HepG2 (cell line): ENCODE measurements around the gene LCAT. TPM values are rescaled to one million over a fixed set of nuclear protein-coding genes. Genes with fewer than 3 reads are reported as not detected.

Experiments
- CREM ChIP-seq, 2 experiments: sonication (generic) in 1 of 2; formaldehyde crosslinking in 1 of 2; IDR thresholded peaks; 2 replicates each; pipeline versions ENCODE4 v1.4.0 to v1.6.1; 2016 to 2020; ENCODE audit warnings: antibody characterized with exemption in 1 of 2, mild to moderate bottlenecking in 1 of 2, missing genetic modification reagents in 1 of 2
- EP300 ChIP-seq, 3 experiments: sonication (generic) in 1 of 3; formaldehyde crosslinking in 1 of 3; IDR thresholded peaks; 2 replicates each; pipeline versions ENCODE4 v1.5.1 to v1.6.1; 2011 to 2020; ENCODE audit warnings: low read depth in 2 of 3, low read length in 2 of 3, borderline replicate concordance in 1 of 3, improper control_type of control experiment in 1 of 3, mild to moderate bottlenecking in 1 of 3, missing genetic modification reagents in 1 of 3, moderate library complexity in 1 of 3
- ESRRA ChIP-seq: sonication (generic); formaldehyde crosslinking; IDR thresholded peaks from 2 replicates; pipeline ENCODE4 v1.5.1; 2020; ENCODE audit warnings: mild to moderate bottlenecking, low read depth, missing genetic modification reagents
- KDM5B ChIP-seq: sonication (generic); formaldehyde crosslinking; IDR thresholded peaks from 2 replicates; pipeline ENCODE4 v1.4.0; 2020; ENCODE audit warnings: missing genetic modification reagents, mild to moderate bottlenecking, borderline replicate concordance
- MEF2D ChIP-seq: sonication (generic); formaldehyde crosslinking; IDR thresholded peaks from 2 replicates; pipeline ENCODE4 v1.5.1; 2020; ENCODE audit warnings: mild to moderate bottlenecking, missing genetic modification reagents
- MTERF4 ChIP-seq: sonication (generic); formaldehyde crosslinking; IDR thresholded peaks from 2 replicates; pipeline ENCODE4 v1.8.0; 2023; ENCODE audit warnings: mild to moderate bottlenecking, missing genetic modification reagents
- NFIB ChIP-seq: sonication (generic); formaldehyde crosslinking; IDR thresholded peaks from 2 replicates; pipeline ENCODE4 v1.9.0; 2021; ENCODE audit warnings: missing genetic modification reagents, mild to moderate bottlenecking, borderline replicate concordance
- NFKB2 ChIP-seq: sonication (generic); formaldehyde crosslinking; IDR thresholded peaks from 2 replicates; pipeline ENCODE4 v1.4.0; 2020; ENCODE audit warnings: missing genetic modification reagents, borderline replicate concordance
- PAXIP1 ChIP-seq: sonication (generic); formaldehyde crosslinking; conservative IDR thresholded peaks from 2 replicates; pipeline ENCODE4 v1.4.0; 2020; ENCODE audit warnings: mild to moderate bottlenecking, missing genetic modification reagents, moderate library complexity
- SMC3 ChIP-seq: IDR thresholded peaks from 2 replicates; pipeline ENCODE4 v1.6.1; 2011; ENCODE audit warnings: low read length, improper control_type of control experiment
- SNAPC5 ChIP-seq: sonication (generic); formaldehyde crosslinking; IDR thresholded peaks from 2 replicates; pipeline ENCODE4 v1.8.1; 2023; ENCODE audit warnings: mild to moderate bottlenecking, missing genetic modification reagents, borderline replicate concordance
- TARDBP ChIP-seq: sonication (generic); formaldehyde crosslinking; IDR thresholded peaks from 2 replicates; pipeline ENCODE4 v1.8.0; 2022; ENCODE audit warnings: mild to moderate bottlenecking, missing genetic modification reagents
- TBX2 ChIP-seq: sonication (generic); formaldehyde crosslinking; IDR thresholded peaks from 2 replicates; pipeline ENCODE4 v1.5.0; 2020; ENCODE audit warnings: missing genetic modification reagents, mild to moderate bottlenecking, borderline replicate concordance
- THRA ChIP-seq: sonication (generic); formaldehyde crosslinking; IDR thresholded peaks from 2 replicates; pipeline ENCODE4 v1.4.0; 2020; ENCODE audit warnings: missing genetic modification reagents, borderline replicate concordance
- THYN1 ChIP-seq: sonication (generic); formaldehyde crosslinking; IDR thresholded peaks from 2 replicates; pipeline ENCODE4 v1.8.1; 2023; ENCODE audit warnings: low read depth, mild to moderate bottlenecking, moderate library complexity, missing genetic modification reagents, borderline replicate concordance
- ZBTB42 ChIP-seq: sonication (generic); formaldehyde crosslinking; IDR thresholded peaks from 2 replicates; pipeline ENCODE4 v1.5.0; 2020; ENCODE audit warnings: mild to moderate bottlenecking, missing genetic modification reagents
- ZC3H13 ChIP-seq: sonication (generic); formaldehyde crosslinking; IDR thresholded peaks from 2 replicates; pipeline ENCODE4 v1.8.1; 2023; ENCODE audit warnings: mild to moderate bottlenecking, missing genetic modification reagents, moderate library complexity
- ZFY ChIP-seq: sonication (generic); formaldehyde crosslinking; IDR thresholded peaks from 2 replicates; pipeline ENCODE4 v1.4.0; 2020; ENCODE audit warnings: missing genetic modification reagents
- ZNF230 ChIP-seq: sonication (generic); formaldehyde crosslinking; IDR thresholded peaks from 2 replicates; pipeline ENCODE4 v1.4.0; 2020; ENCODE audit warnings: mild to moderate bottlenecking, missing genetic modification reagents
- ZNF30 ChIP-seq: sonication (generic); formaldehyde crosslinking; IDR thresholded peaks from 2 replicates; pipeline ENCODE4 v1.5.0; 2020; ENCODE audit warnings: mild to moderate bottlenecking, missing genetic modification reagents
- ZNF337 ChIP-seq: sonication (generic); formaldehyde crosslinking; IDR thresholded peaks from 2 replicates; pipeline ENCODE4 v1.5.1; 2020; ENCODE audit warnings: missing genetic modification reagents, low read depth, mild to moderate bottlenecking, borderline replicate concordance
- ZNF879 ChIP-seq: sonication (generic); formaldehyde crosslinking; IDR thresholded peaks from 2 replicates; pipeline ENCODE4 v1.8.1; 2023; ENCODE audit warnings: missing genetic modification reagents
- polyA plus RNA-seq, 8 experiments: library from polyadenylated mRNA; depleted of rRNA in 3 of 8; stranded (reverse) in 7 of 8; unstranded in 1 of 8; fragments of >200 nt; fragmentation: Illumina TruSeq in 4 of 8; extraction: Trizol in 4 of 8; gene quantifications; 2 replicates each; pipeline versions ENCODE4 v1.2.1 to v1.2.3, GENCODE V29; 2011 to 2016; ENCODE audit warnings: low read depth in 4 of 8, missing spikeins in 1 of 8, mixed read lengths in 1 of 8; ENCODE audit not compliant: insufficient read depth in 1 of 8
- total RNA-seq, 5 experiments: library from RNA; depleted of rRNA; stranded (reverse); fragments of >200 nt; fragmentation: Illumina TruSeq; extraction: Trizol; gene quantifications; 2 replicates each; pipeline ENCODE4 v1.2.3, GENCODE V29; 2016; ENCODE audit warnings: low read depth in 1 of 5

LCAT gene
- total and polyA plus RNA-seq, 2 of the 13 experiments (the other 11 are each of a cell fraction or from before 2014, with no cell fraction given) = 36.1 to 38.9 TPM

- TF ChIP-seq PAXIP1 (CRISPR knock-in tag) (peak; percentile 45), KDM5B (no peak), ZNF30 (CRISPR knock-in tag) (0 out of 2 replicates have a peak, but pooled peaks have one; percentile 25), TBX2 (CRISPR knock-in tag) (0 out of 2 replicates have a peak, but pooled peaks have one; percentile 10), TARDBP (CRISPR knock-in tag) (peak; percentile 73), ZNF879 (CRISPR knock-in tag) (no peak), CREM (IDR thresholded peaks at IDR 0.05) (no peak), CREM (CRISPR knock-in tag; IDR thresholded peaks at IDR 0.05) (no peak), ZFY (peak; percentile 68), ZNF230 (0 out of 2 replicates have a peak, but pooled peaks have one; percentile 13), SNAPC5 (CRISPR knock-in tag) (no peak), ZBTB42 (no peak), THRA (peak; percentile 89), SMC3 (no peak), ESRRA (CRISPR knock-in tag) (peak; percentile 84), ZNF337 (CRISPR knock-in tag) (no peak), EP300 (IDR thresholded peaks at IDR 0.05; ENCODE audit: low read depth in 2 of 2, low read length in 2 of 2) (no peak), EP300 (CRISPR knock-in tag; IDR thresholded peaks at IDR 0.05; ENCODE audit: borderline replicate concordance) (no peak), MEF2D (CRISPR knock-in tag) (0 out of 2 replicates have a peak, but pooled peaks have one; percentile 5), NFIB (peak; percentile 72; the same call in 1 of the 2 replicates), THYN1 (CRISPR knock-in tag) (no peak), MTERF4 (CRISPR knock-in tag) (0 out of 2 replicates have a peak, but pooled peaks have one; percentile 4), NFKB2 (peak; percentile 21; the same call in 1 of the 2 replicates), ZC3H13 (CRISPR knock-in tag) (no peak)
These were observed 22.0 kb upstream of the LCAT start (continued) for GRCh38 chr16:67965668-67966548.
